Endothelial cell of umbilical vein (primary cell): ENCODE measurements around the gene KCNJ3. TPM values are rescaled to one million over a fixed set of nuclear protein-coding genes. Genes with fewer than 3 reads are reported as not detected.

Experiments used
- BruUV-seq: library from RNA; stranded (reverse); fragments of 400-500 nt; replicated peaks from 2 replicates; lab custom pipeline; 2021; lab: Mats Ljungman, UMichigan
- CTCF ChIA-PET: fragments of 300-600, 350-600 bp; sonication (Branson Sonifier 250); formaldehyde crosslinking; loops from one replicate; lab custom pipeline; 2021; ENCODE audit warnings: antibody characterized with exemption, inconsistent platforms; lab: Charles Lee
- POLR2A ChIA-PET: fragments of 300-600, 350-600 bp; sonication (Branson Sonifier 250); formaldehyde crosslinking; loops from one replicate; lab custom pipeline; 2021; ENCODE audit warnings: antibody characterized with exemption, inconsistent platforms; lab: Charles Lee
- DNase-seq: peaks from one replicate; pipeline ENCODE4 v3.0.0-alpha.2; 2011; ENCODE audit warnings: low read depth, low spot score
- FAIRE-seq: peaks from 2 replicates; lab custom pipeline; 2011; peaks lifted over from hg19 to GRCh38; lab: Jason Lieb, UNC
- H2AFZ ChIP-seq: 2 replicates; pipeline ENCODE4 v1.6.0; 2012; ENCODE audit warnings: low read depth, low read length, control low read depth, inconsistent platforms
- H3K27ac ChIP-seq: 2 replicates; pipeline ENCODE4 v1.5.1; 2011; ENCODE audit warnings: low read depth, mild to moderate bottlenecking, control low read depth, low read length, moderate library complexity; ENCODE audit not compliant: insufficient read depth
- H3K27me3 ChIP-seq, 2 experiments: 2 replicates each; pipeline versions ENCODE4 v1.6.0 to v1.6.1; 2011; ENCODE audit warnings: low read length in 2 of 2, mixed read lengths in 1 of 2; ENCODE audit not compliant: control insufficient read depth in 2 of 2, insufficient read depth in 2 of 2
- H3K36me3 ChIP-seq, 2 experiments: 2 replicates in 1 of 2; 3 replicates in 1 of 2; pipeline ENCODE4 v1.5.1; 2011; ENCODE audit warnings: low read length in 2 of 2, mild to moderate bottlenecking in 1 of 2, moderate library complexity in 1 of 2; ENCODE audit not compliant: control insufficient read depth in 2 of 2, insufficient read depth in 2 of 2; ENCODE audit errors: extremely low read depth in 1 of 2
- H3K4me1 ChIP-seq: 3 replicates; pipeline ENCODE4 v1.5.1; 2011; ENCODE audit warnings: mild to moderate bottlenecking, low read length; ENCODE audit not compliant: control insufficient read depth, insufficient read depth; ENCODE audit errors: extremely low read depth
- H3K4me2 ChIP-seq: 2 replicates; pipeline ENCODE4 v1.6.1; 2011; ENCODE audit warnings: low read length, control low read depth, mixed read lengths; ENCODE audit not compliant: insufficient read depth
- H3K4me3 ChIP-seq, 3 experiments: fragments of 200-600 bp in 1 of 3; sonication (generic), shearing (Covaris generic) in 1 of 3; replicated peaks in 1 of 3; 2 replicates each; pipeline ENCODE4 v1.5.1; 2011 to 2016; ENCODE audit warnings: control low read depth in 3 of 3, low read length in 3 of 3, mild to moderate bottlenecking in 2 of 3, inconsistent platforms in 1 of 3, low read depth in 1 of 3, moderate library complexity in 1 of 3; ENCODE audit not compliant: insufficient read depth in 1 of 3
- H3K79me2 ChIP-seq: 2 replicates; pipeline ENCODE4 v1.6.0; 2012; ENCODE audit warnings: low read length, inconsistent platforms; ENCODE audit not compliant: control insufficient read depth, insufficient read depth
- H3K9ac ChIP-seq: replicated peaks from 2 replicates; pipeline ENCODE3; 2011; ENCODE audit warnings: low read length, control low read depth; ENCODE audit not compliant: insufficient read depth; ENCODE audit errors: extremely low read depth
- H3K9me1 ChIP-seq: replicated peaks from 3 replicates; pipeline ENCODE4 v1.6.0; 2011; ENCODE audit warnings: mild to moderate bottlenecking, low read length; ENCODE audit not compliant: control insufficient read depth, insufficient read depth; ENCODE audit errors: extremely low read depth
- H3K9me3 ChIP-seq: replicated peaks from 2 replicates; pipeline ENCODE4 v1.5.1; 2012; ENCODE audit warnings: low read length, inconsistent platforms; ENCODE audit not compliant: control insufficient read depth, insufficient read depth
- H4K20me1 ChIP-seq: replicated peaks from 2 replicates; pipeline ENCODE3; 2011; ENCODE audit warnings: mild to moderate bottlenecking, low read length; ENCODE audit not compliant: control insufficient read depth, insufficient read depth; ENCODE audit errors: extremely low read depth
- EZH2 ChIP-seq: IDR thresholded peaks from 2 replicates; pipeline ENCODE4 v1.6.1; 2012; ENCODE audit warnings: borderline replicate concordance, low read depth, mild to moderate bottlenecking, moderate library complexity, low read length, inconsistent platforms; ENCODE audit not compliant: severe bottlenecking
- FOS ChIP-seq: IDR thresholded peaks from 2 replicates; pipeline ENCODE4 v1.6.1; 2011; ENCODE audit warnings: mild to moderate bottlenecking, low read length, moderate library complexity, borderline replicate concordance; ENCODE audit not compliant: insufficient read depth
- GATA2 ChIP-seq: IDR thresholded peaks from 2 replicates; pipeline ENCODE4 v1.7.0; 2011; ENCODE audit warnings: low read depth, mild to moderate bottlenecking, moderate library complexity, mixed read lengths, low read length; ENCODE audit not compliant: insufficient read length, insufficient read depth
- JUN ChIP-seq: IDR thresholded peaks from 2 replicates; pipeline ENCODE4 v1.6.1; 2011; ENCODE audit warnings: borderline replicate concordance, low read depth; ENCODE audit not compliant: insufficient read length, insufficient read depth
- MYC ChIP-seq: IDR thresholded peaks from one replicate; pipeline ENCODE4 v1.6.1; 2011; ENCODE audit warnings: mild to moderate bottlenecking, low read depth, low read length
- POLR2AphosphoS5 ChIP-seq: IDR thresholded peaks from 2 replicates; pipeline ENCODE4 v1.6.1; 2012; ENCODE audit warnings: low read depth, mild to moderate bottlenecking, control low read depth, low read length, moderate library complexity; ENCODE audit not compliant: insufficient read depth
- dilution Hi-C: fragments of 300-500 bp; cut with MboI; formaldehyde crosslinking; loops from one replicate; pipeline ENCODE4 v1.15.0; 2019; ENCODE audit warnings: low sequenced_read_pairs; ENCODE audit not compliant: extremely low pct_ligation_motif_present
- intact Hi-C: fragments of 100-400 bp; cut with micrococcal nuclease; formaldehyde crosslinking; loops from one replicate; pipeline ENCODE4 v1.10.0; 2022
- polyA plus RNA-seq, 4 experiments: library from polyadenylated mRNA; depleted of rRNA in 3 of 4; stranded (reverse) in 3 of 4; unstranded in 1 of 4; fragments of >200 nt; gene quantifications; 2 replicates each; pipeline versions ENCODE4 v1.2.1 to v1.2.3, GENCODE V29; 2011 to 2012; ENCODE audit warnings: missing spikeins in 1 of 4
- total RNA-seq: library from RNA; stranded (reverse); gene quantifications from 2 replicates; pipeline ENCODE4 v1.2.3, GENCODE V29; 2021
- TF ChIP-seq, protein P1 (sequence below), 2 donors: IDR thresholded peaks; 1 replicate in 1 of 2; 2 replicates in 1 of 2; pipeline ENCODE4 v1.5.1; 2011; ENCODE audit warnings: low read length in 2 of 2, mild to moderate bottlenecking in 2 of 2, moderate library complexity in 2 of 2, control low read depth in 1 of 2, inconsistent platforms in 1 of 2, low read depth in 1 of 2; ENCODE audit not compliant: insufficient read depth in 1 of 2; ENCODE audit errors: extremely low read depth in 1 of 2
- TF ChIP-seq, protein P2 (sequence below): IDR thresholded peaks from 2 replicates; pipeline ENCODE4 v1.6.1; 2011; ENCODE audit not compliant: insufficient read depth, insufficient read length

The KCNJ3 gene
- total and polyA plus RNA-seq, 2 donors (not counting 3 experiments of a cell fraction or from before 2014, with no cell fraction given): not detected

DNA sequence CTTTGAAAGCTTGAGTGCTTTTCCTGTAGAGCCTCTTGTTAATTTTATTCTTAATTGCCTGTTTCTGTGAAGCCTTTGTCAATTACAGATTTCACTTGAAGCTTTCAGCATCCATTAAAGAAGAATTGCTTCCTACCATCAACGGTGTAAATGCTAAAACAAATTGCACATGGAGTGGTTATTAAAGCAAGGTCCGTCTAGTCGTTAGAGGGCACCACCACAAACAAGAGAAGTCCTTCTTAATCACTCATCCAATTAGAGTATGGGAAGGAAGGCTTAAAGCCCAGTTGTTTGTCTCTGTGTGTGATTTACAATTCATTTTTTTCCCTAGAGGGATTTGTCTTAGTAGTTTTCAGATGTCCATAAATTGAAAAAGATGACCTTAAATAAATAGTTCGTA, 1.6 kb downstream of the KCNJ3 start:
- no TSS peak for BruUV-seq
- dilution Hi-C loops (no loop called here), intact Hi-C loops (no loop called here)
- Histone ChIP-seq H3K4me2 (no peak overlapping the region), H2AFZ (no peak overlapping the region), H3K4me3 (no peak overlapping the region), H3K9me3 (no peaks in the 10 kb centered on the region), H3K79me2 (no peaks in the 10 kb centered on the region), H3K27ac (no peak overlapping the region), H4K20me1 (no peaks in the 10 kb centered on the region), H3K4me1 (no peaks in the 10 kb centered on the region), H3K36me3 (no peaks in the 10 kb centered on the region), H3K9ac (no peak overlapping the region), H3K9me1 (no peaks in the 10 kb centered on the region), H3K27me3 (peaks cover 15 to 22% of the 10 kb centered on the region in 2 experiments)
- TF ChIP-seq GATA2 (no peak), POLR2AphosphoS5 (no peak), FOS (no peak), EZH2 (no peak), JUN (no peak), MYC (no peak)
- TF ChIP-seq, protein P1, sequence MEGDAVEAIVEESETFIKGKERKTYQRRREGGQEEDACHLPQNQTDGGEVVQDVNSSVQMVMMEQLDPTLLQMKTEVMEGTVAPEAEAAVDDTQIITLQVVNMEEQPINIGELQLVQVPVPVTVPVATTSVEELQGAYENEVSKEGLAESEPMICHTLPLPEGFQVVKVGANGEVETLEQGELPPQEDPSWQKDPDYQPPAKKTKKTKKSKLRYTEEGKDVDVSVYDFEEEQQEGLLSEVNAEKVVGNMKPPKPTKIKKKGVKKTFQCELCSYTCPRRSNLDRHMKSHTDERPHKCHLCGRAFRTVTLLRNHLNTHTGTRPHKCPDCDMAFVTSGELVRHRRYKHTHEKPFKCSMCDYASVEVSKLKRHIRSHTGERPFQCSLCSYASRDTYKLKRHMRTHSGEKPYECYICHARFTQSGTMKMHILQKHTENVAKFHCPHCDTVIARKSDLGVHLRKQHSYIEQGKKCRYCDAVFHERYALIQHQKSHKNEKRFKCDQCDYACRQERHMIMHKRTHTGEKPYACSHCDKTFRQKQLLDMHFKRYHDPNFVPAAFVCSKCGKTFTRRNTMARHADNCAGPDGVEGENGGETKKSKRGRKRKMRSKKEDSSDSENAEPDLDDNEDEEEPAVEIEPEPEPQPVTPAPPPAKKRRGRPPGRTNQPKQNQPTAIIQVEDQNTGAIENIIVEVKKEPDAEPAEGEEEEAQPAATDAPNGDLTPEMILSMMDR (IDR thresholded peaks at IDR 0.05; ENCODE audit: extremely low read depth in 1 of 2, insufficient read depth in 1 of 2, low read depth in 1 of 2, low read length in 2 of 2): no peak
- TF ChIP-seq, protein P2, sequence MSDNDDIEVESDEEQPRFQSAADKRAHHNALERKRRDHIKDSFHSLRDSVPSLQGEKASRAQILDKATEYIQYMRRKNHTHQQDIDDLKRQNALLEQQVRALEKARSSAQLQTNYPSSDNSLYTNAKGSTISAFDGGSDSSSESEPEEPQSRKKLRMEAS: no peak
- ChIA-PET CTCF (no interaction called here), POLR2A (interaction anchor here (0.7 kb wide), 1 partner anchor 476 kb away, joined by 5 read pairs; no protein-coding TSS in a partner anchor)
- FAIRE-seq (no peak), DNase-seq (no peak)
